ENCODE measurements around the gene HES7.
"Not testable (repeated sequence)": the region's sequence is repeated elsewhere in the genome, so short reads cannot be mapped to it uniquely, and the experiment has no call there.

The HES7 gene

GRCh38 chr17:8121681-8122421 is 2.1 kb downstream of the HES7 start:
- DNase-seq, result no peak

- DNase-seq, result no peak
Observed at GRCh38 chr17:8121407-8121680, 2.6 kb downstream of the HES7 start.

GRCh38 chr17:8120520-8121406 is 3.1 kb downstream of the HES7 start:
- peak; percentile 42 for DNase-seq

GRCh38 chr17:8119581-8120519 is 4.1 kb downstream of the HES7 start:
- peak; percentile 84 for DNase-seq

GRCh38 chr17:8118769-8119580 is 4.9 kb downstream of the HES7 start:
- peak; percentile 83 for DNase-seq

- no peak for DNase-seq
Observed at GRCh38 chr17:8117980-8118768, 5.7 kb downstream of the HES7 start, which contains the start of gene ALOXE3. TSS of gene ALOXE3 (minus strand) at chr17:8118514. CDS start at chr17:8117990, 524 bp downstream.

GRCh38 chr17:8117367-8117979 is 6.4 kb downstream of the HES7 start:
- DNase-seq, result no peak

- no peak for DNase-seq
Observed at GRCh38 chr17:8116776-8117175, 7.1 kb downstream of the HES7 start.

GRCh38 chr17:8110907-8111306 is 13.0 kb downstream of the HES7 start:
- no peak for DNase-seq

- no peak for DNase-seq
Observed at GRCh38 chr17:8110456-8110804, 13.5 kb downstream of the HES7 start.

- peak; percentile 4 for DNase-seq
Observed at GRCh38 chr17:8109661-8110455, 14.0 kb downstream of the HES7 start.

GRCh38 chr17:8108972-8109660 is 14.8 kb downstream of the HES7 start:
- no peak for DNase-seq

GRCh38 chr17:8106980-8107379 is 16.9 kb downstream of the HES7 start:
- DNase-seq, result not testable (repeated sequence)

GRCh38 chr17:8105957-8106398 is 17.9 kb downstream of the HES7 start:
- DNase-seq, result no peak

- no peak for DNase-seq
Observed at GRCh38 chr17:8104911-8105310, 19.0 kb downstream of the HES7 start.

GRCh38 chr17:8103549-8103948 is 20.4 kb downstream of the HES7 start:
- DNase-seq, result no peak

- DNase-seq, result no peak
Observed at GRCh38 chr17:8101721-8102120, 22.2 kb downstream of the HES7 start.

GRCh38 chr17:8100763-8101162 is 23.1 kb downstream of the HES7 start:
- DNase-seq, result no peak

GRCh38 chr17:8100111-8100510 is 23.8 kb downstream of the HES7 start:
- DNase-seq, result no peak
